Mononuclear cell (primary cell): ENCODE data around the gene EHBP1. TPM values are rescaled to one million over a fixed set of nuclear protein-coding genes. Genes with fewer than 3 reads are reported as not detected.

ENCODE experiments used
- H3K27me3 ChIP-seq: 2 replicates; pipeline ENCODE4 v1.6.0; 2011; ENCODE audit warnings: low read length, control low read depth; ENCODE audit not compliant: insufficient read depth
- H3K4me1 ChIP-seq: 2 replicates; pipeline ENCODE4 v1.5.1; 2011; ENCODE audit warnings: mild to moderate bottlenecking, low read length, control low read depth; ENCODE audit not compliant: insufficient read depth
- H3K4me3 ChIP-seq: 2 replicates; pipeline ENCODE4 v1.5.1; 2011; ENCODE audit warnings: mild to moderate bottlenecking, low read length, moderate library complexity
- H3K9me3 ChIP-seq: 2 replicates; pipeline ENCODE4 v1.5.1; 2011; ENCODE audit warnings: low read depth, mild to moderate bottlenecking, control low read depth, low read length
- total RNA-seq: library from RNA; depleted of rRNA; stranded (reverse); fragments of >200 nt; gene quantifications from one replicate; pipeline ENCODE4 v1.2.3, GENCODE V29; 2012

Gene EHBP1
- total RNA-seq, 1 donor = 31.6 TPM

DNA sequence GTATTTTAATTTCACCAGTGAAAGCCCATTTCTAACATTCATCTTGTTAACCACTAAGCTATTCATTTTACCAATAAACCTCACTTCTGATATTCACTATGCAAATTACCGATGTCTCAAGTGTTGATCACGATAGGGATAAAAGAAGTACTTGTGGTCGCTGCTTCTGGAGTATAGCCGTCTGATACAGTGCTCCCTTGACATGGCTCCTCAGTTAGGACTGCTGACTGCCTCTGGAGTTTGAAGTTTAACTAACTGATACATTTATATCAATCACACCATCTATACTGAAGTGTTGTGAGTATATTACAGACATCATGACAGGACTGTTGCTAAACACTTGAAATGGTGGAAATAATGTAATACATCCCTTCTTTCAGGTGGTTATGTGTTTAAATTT lies 95.6 kb downstream of the EHBP1 start:
- Histone ChIP-seq H3K27me3 (no peaks in the 10 kb centered on the region), H3K4me3 (no peak overlapping the region), H3K9me3 (no peaks in the 10 kb centered on the region), H3K4me1 (no peaks in the 10 kb centered on the region)

DNA sequence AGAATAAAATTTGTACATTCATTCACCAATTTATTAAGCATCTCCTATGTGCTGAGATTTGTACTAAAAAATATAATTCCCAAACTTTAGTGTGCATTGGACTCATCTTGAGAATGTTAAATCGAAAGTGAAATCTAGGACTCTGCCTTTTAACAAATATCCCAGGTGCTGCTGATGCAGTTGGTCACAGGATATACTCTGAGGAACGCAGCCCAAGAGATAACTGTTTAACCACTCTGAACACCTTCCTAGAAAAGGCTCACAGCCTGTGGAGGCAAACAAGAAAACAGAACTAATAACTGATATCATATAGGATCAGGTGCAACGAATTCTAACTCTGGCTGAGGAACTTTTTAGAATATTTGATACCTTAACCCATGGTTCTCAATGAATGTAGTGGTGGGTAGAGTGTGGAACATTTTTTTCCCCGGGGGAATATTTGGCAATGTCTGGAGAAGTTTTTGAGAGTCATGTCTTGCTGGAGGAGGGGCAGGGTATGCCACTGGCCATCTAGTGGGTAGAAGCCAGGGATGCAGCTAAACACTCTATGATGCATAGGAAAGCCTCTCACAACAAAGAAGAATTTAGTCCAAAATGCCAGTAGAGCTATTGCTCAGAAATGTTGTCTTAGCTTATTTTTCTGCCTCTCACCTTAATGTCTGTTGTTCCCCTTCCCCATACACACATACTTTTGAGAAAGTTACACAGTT lies 96.5 kb downstream of the EHBP1 start:
- Histone ChIP-seq H3K4me3 (no peak overlapping the region), H3K9me3 (no peaks in the 10 kb centered on the region), H3K4me1 (no peaks in the 10 kb centered on the region), H3K27me3 (no peaks in the 10 kb centered on the region)

DNA sequence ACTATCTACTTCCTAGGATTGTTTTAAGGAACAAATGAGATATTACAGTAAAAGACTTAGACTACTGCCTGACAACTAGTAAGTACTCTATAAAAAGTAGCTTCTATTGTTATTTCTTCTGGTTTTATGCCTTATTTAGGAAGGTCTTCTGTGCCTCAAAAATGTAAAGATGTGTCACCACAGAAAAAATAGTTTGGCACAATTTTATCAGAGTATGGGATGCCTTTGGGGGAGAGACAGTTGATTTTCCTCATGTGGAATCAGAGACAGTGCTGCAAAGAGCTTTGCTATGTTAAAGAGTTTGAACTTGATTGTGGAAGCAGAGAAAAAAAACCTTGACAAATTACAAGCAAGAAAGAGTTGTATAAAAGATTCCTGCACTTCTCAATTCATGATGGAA lies 98.4 kb downstream of the EHBP1 start:
- no peaks in the 10 kb centered on the region for H3K27me3 ChIP-seq
- H3K4me3 ChIP-seq = no peak overlapping the region
- no peaks in the 10 kb centered on the region for H3K4me1 ChIP-seq
- H3K9me3 ChIP-seq = no peaks in the 10 kb centered on the region

- no peaks in the 10 kb centered on the region for H3K27me3 ChIP-seq
- no peaks in the 10 kb centered on the region for H3K9me3 ChIP-seq
- no peak overlapping the region for H3K4me3 ChIP-seq
- H3K4me1 ChIP-seq = no peaks in the 10 kb centered on the region
Observed at GRCh38 chr2:62806231-62806630, 100.7 kb downstream of the EHBP1 start.

GRCh38 chr2:62808554-62808953 lies 103.0 kb downstream of the EHBP1 start:
- Histone ChIP-seq H3K4me1 (no peaks in the 10 kb centered on the region), H3K9me3 (no peaks in the 10 kb centered on the region), H3K4me3 (no peak overlapping the region), H3K27me3 (no peaks in the 10 kb centered on the region)

DNA sequence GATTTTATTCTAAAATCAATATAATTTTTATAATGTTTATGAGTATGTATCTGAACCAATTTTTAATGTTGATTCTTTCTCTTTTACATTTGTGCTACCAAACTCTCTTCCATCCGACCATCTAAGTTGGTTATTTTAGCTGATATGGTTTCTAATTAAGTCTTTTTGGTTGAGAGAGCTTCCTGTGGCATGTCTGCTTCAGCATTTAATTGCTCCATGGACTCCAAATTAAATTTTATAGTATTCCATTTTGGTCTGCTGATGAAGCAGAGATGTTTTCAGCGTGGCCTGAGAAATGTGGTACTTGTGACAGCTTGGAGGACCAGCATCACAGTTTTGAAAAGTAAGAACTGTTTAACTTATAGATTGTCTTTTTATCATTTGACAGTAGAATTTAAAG lies 105.6 kb downstream of the EHBP1 start:
- Histone ChIP-seq H3K4me3 (no peak overlapping the region), H3K27me3 (no peaks in the 10 kb centered on the region), H3K9me3 (no peaks in the 10 kb centered on the region), H3K4me1 (no peaks in the 10 kb centered on the region)

DNA sequence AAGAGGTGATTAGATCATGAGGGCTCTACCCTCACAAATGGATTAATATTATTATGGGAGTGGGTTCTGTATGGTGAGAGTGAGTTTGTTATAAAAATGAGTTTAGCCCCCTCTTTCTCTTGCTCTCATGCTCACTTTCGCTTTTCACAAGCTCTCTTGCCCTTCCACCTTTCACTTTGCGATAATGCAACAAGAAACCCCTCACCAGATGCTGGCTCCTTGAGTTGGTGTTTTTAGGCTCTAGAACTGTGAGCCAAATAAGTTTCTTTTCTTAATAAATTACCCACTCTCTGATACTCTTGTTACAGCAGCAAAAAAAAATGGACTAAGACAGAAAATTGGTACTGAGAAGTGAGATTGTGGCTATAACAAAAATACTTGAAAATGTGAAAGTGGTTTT lies 106.5 kb downstream of the EHBP1 start:
- Histone ChIP-seq H3K9me3 (no peaks in the 10 kb centered on the region), H3K4me1 (no peaks in the 10 kb centered on the region), H3K27me3 (no peaks in the 10 kb centered on the region), H3K4me3 (no peak overlapping the region)

- Histone ChIP-seq H3K4me1 (no peaks in the 10 kb centered on the region), H3K27me3 (no peaks in the 10 kb centered on the region), H3K9me3 (no peaks in the 10 kb centered on the region)
Observed at GRCh38 chr2:62812921-62813825, 107.7 kb downstream of the EHBP1 start.

GRCh38 chr2:62814123-62814522 lies 108.6 kb downstream of the EHBP1 start:
- H3K4me1 ChIP-seq = no peaks in the 10 kb centered on the region
- no peaks in the 10 kb centered on the region for H3K27me3 ChIP-seq
- H3K4me3 ChIP-seq = no peak overlapping the region
- no peaks in the 10 kb centered on the region for H3K9me3 ChIP-seq

More at GRCh38 chr2:62812921-62813825, 107.7 kb downstream of the EHBP1 start:
- H3K4me3 ChIP-seq = no peak overlapping the region

DNA sequence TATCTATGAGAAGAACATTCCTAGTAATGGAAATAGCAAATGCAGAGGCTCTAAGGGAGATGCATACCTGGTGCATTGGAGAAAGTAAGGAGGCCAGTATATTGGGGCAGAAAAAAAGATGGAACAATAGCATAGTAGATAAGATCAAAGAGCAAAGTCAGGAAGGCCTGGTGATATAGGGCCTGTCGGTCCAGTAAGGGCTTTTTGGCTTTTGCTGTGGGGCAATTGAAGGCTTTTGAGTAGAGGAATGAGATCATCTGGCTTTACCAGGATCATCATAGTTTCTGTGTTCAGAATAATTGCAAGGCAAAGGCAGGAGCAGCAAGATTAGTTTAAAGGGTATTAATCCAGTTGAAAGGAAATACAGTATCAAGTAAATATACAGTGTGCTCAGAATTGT lies 111.8 kb downstream of the EHBP1 start:
- Histone ChIP-seq H3K4me1 (no peaks in the 10 kb centered on the region), H3K4me3 (no peak overlapping the region), H3K27me3 (no peaks in the 10 kb centered on the region), H3K9me3 (no peaks in the 10 kb centered on the region)

GRCh38 chr2:62817995-62818713 lies 112.6 kb downstream of the EHBP1 start:
- Histone ChIP-seq H3K9me3 (no peaks in the 10 kb centered on the region), H3K27me3 (no peaks in the 10 kb centered on the region), H3K4me1 (no peaks in the 10 kb centered on the region), H3K4me3 (no peak overlapping the region)

- no peaks in the 10 kb centered on the region for H3K27me3 ChIP-seq
- no peak overlapping the region for H3K4me3 ChIP-seq
- no peaks in the 10 kb centered on the region for H3K4me1 ChIP-seq
- H3K9me3 ChIP-seq = no peaks in the 10 kb centered on the region
Observed at GRCh38 chr2:62822549-62822948, 117.0 kb downstream of the EHBP1 start.

GRCh38 chr2:62824388-62824787 lies 118.9 kb downstream of the EHBP1 start:
- H3K4me3 ChIP-seq = no peak overlapping the region
- no peaks in the 10 kb centered on the region for H3K9me3 ChIP-seq

GRCh38 chr2:62826141-62826540 lies 120.6 kb downstream of the EHBP1 start:
- Histone ChIP-seq H3K4me3 (no peak overlapping the region), H3K4me1 (no peaks in the 10 kb centered on the region), H3K27me3 (no peaks in the 10 kb centered on the region), H3K9me3 (no peaks in the 10 kb centered on the region)

More at GRCh38 chr2:62824388-62824787, 118.9 kb downstream of the EHBP1 start:
- Histone ChIP-seq H3K27me3 (no peaks in the 10 kb centered on the region), H3K4me1 (no peaks in the 10 kb centered on the region)
